HG03039 (cell line): Measurements from ENCODE around the gene ITPR1.

ENCODE experiments used
- ATAC-seq: cut with Tn5 transposase; IDR thresholded peaks from one replicate; pipeline ENCODE4 v1.9.1; 2021; ENCODE audit warnings: mild to moderate bottlenecking, moderate library complexity; ENCODE audit not compliant: unreplicated experiment

ITPR1 gene

DNA sequence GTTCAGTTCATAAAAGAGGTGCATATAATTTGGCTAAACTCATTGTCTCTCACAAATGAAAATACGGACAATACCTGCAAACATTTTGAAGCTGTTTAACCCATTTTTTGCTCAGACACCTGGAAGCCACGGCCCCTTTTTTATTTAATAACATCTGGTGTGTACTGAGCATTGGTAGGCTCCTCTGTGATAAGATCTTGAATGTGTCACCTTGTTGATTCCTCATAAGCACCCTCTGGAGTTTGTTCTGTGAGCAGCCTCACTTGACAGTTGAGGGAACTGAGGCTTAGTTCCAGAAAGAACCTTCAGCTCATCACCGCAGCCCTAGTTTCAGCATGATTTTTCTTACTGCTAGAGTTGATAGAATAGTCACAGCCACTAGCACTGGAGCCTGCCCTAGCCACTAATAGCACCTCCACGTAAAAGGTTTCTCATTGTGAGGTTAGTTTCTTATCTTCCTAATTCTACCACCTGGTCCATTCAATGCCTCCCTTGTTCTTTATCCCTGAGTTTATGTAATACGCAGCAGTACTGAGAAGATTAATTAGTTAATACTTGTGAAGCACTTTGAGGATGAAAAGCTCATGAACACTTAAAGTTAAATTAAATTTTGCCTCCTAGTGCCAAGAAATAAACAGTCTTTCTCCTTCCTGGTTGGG lies 71.9 kb downstream of the ITPR1 start:
- ATAC-seq: no peak

DNA sequence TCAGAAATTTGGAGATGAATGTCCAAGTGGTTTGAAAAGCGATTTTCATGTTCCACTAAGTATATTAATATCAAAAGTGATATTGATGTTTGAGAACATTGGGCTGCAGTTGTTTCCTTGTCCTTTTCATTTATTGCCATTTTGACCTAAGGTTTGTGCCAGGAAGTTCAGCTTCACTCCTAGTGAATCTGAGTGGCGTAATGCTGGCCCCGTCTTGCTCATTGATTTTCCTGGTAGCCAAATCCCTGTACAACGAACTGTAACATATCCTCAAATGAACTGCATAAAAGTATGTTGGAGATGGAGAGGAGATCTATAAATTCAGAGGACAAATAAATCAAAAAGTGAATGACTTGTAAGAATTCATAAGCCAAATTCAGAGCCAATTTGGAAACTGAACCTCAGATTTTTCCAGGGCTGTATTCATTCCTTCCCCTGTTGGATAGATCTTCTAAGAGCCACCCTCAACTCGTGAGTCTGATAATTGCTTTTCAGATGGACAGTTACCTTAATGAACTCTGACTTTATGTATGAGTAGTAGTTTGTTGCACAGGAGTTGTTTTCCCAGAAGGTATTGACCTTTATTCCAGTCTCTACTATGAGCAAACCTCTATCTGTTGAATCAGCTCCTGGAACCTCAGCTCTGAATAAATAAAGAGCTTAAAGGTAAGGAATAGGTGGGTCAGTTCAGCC lies 72.8 kb downstream of the ITPR1 start:
- ATAC-seq: no peak

DNA sequence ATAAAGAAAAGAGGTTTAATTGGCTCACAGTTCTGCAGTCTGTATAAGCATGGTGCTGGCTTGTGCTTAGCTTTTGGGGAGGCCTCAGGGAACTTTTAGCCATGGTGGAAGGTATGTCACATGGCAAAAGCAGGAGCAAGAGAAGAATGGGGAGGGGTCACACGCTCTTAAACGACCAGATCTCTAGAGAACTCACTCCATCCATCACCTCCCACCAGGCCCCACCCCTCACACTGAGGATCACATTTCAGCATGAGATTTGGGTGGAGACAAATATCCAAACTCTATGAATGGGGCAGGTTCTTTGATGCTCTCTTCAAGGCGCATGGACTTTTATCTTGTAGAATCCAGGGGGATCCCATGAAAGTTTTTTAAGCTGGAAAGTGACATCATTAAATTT lies 75.7 kb downstream of the ITPR1 start:
- ATAC-seq: no peak

DNA sequence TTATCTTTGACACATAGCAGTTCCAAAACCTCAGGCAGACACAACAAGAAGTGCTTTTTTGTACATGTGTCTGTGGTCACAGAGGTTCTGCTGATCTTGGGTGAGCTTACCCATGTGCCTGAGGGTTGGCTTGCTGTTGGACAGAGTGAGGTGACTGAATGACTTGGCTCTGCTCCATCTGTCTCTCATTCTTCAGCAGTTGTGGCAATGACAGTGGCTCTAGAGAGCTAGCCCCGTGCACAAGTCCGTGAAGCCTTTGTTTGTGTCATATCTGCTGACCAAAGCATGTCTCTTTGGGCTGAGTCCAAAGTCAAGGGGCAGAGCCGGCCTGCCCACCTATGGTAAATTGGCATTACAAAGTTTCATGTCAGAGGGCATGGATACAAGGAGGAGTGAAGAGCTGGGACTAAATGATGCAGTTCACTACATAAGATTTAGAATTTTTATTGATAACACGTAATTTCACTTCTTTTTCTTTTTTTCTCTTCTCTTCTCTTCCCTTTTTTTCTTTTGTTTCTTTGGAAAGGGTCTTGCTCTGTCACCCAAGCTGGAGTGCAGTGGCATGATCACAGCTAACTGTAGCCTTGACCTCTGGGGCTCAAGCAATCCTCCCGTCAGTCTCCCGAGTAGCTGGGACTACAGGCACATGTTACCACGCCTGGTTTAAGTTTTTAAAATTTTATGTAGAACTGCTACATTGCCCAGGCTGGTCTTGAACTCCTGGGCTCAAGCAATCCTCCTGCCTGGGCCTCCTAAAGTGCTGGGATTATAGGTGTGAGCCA lies 77.9 kb downstream of the ITPR1 start:
- ATAC-seq: no peak

DNA sequence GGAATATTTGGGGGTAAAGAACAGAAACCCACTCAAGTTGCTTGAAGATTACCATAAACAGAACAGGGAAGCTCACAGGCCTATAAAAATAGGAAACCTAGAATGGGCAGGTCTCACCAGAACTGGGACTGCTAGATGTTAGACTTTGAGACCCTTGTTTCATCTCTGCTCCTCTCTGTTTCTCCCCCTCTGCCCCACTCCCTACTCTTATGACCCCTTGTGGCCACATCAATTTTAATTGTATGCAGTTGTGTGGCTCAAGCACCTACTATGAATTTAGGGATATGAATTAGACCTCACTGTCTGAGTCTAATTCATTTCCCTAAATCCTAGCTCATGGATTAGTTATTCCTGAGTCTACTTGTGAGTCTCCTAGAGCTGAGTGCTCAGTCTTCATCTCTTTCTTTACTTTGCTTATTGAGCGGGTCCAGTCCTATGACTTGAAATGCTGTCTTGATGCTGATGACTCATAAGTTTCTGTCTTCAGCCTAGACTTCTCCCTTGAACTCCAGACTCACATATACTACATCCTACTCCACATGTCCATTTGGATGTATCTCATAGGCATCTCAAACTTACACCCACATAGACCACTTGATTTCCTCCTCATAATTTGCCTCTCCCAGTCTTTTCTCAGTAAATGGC lies 78.7 kb downstream of the ITPR1 start:
- ATAC-seq: no peak

DNA sequence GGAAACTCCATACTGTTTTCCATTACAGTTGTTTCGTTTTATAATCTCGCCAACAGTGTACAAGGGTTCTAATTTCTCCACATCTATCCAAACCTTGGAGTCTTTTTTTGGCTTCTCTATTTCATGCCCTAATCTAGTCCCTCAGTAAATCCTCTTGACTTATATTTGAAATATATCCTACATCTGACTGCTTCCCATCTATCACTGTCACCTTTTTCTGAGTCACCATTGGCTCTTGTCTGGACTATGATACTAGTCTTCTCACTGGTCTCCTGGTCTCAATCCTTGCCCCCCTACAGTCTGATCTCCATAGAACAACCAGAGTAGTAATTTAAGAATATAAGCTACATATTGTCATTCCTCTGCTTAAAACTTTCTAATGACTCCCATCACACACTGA lies 80.0 kb downstream of the ITPR1 start:
- ATAC-seq: no peak

DNA sequence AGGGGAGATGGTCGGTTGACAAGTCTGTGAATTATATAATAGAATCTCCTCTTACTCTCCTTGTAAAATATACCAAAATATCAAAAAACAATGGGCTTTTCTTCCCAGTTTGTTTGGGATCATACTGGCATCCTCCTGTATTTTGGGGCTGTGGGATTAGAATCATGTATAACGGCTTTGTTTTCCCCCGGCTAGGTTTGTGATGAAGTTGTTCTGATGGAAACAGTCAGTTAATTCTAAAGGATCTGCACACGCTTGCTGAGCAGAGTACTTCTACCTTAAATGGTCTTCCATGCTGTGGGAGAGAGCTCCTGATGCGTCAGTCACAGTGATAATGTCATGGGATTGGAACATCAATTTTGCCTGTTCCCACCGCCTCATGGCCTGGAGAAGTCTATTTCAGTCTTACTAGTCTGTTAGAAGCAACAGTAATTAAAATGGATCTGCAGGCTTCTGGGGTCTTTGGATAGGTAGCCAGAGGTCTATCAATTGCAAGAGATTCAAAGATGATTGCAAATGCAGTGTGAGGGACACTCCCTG lies 81.3 kb downstream of the ITPR1 start:
- no peak for ATAC-seq

DNA sequence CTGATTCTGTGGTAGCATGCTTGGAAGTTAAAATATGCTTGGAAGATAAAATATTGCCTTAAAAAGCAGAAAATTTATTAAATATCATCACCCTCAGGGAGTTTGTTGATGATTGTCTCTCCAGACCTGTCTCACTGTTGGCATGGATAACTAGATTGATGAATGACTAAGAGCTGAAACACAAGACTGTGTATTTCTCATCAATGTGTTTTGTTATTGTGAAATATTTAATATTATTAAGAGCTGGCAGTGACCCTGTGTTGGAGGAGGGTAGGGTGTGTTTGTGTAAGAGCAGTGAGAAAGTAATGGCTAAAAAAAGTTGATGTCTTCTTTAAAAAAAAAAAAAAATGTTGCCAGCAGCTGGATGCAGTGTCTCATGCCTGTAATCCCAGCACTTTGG lies 82.2 kb downstream of the ITPR1 start:
- no peak for ATAC-seq

DNA sequence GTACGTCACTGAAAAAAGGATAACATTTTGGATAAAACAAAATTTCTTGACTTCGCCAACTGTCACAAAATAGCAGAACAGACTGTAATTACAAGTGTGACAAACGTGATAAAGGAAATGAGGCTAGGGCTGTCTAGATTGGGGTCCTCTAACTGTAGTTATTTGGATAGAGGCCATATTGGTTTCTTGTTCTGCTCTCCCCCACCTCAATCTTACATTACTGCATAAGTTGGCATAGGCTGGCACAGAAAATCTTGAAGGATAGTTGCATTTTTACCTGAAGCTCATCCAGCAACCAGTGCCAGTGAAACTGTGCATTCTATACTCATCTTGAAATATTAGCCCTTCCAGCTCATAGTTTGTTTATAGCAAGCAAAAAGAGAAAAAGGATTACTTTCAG lies 84.6 kb downstream of the ITPR1 start:
- ATAC-seq: no peak

DNA sequence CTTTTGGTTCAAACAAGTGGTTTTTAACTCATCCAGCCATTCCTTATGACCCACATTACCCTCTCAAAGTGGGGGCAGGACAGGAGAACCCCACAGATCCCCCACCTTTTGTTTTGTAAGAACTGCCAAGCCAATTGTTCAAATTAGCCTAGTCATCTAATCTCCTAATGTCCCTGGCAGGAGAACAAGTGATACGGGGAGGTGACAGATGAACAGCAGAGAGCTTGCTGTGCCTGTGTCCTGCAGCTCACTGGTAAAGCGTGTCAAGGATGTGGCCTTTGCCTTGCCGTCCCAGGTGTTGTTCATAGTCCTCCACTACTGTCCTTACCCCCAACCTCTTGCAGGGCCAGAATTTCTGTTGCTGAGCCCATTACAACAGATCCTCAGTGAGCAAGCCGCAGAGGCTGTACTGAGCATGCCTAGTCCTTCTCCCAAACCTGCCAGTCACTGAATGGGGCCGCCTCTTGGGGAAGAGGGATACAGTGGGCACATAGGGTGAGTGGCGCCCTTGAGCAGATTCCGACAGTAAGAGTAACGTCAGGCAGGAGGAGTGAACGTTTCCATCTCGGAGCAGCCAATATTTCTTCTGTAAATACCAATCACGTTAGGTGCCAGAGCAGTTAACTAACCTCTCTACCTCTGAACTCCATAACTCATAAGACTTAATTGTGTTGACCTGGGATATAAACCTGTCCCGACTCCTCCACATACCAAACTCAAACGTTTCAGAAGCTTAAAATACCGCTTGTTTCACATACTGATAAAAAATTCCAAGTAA lies 87.4 kb downstream of the ITPR1 start:
- no peak for ATAC-seq

DNA sequence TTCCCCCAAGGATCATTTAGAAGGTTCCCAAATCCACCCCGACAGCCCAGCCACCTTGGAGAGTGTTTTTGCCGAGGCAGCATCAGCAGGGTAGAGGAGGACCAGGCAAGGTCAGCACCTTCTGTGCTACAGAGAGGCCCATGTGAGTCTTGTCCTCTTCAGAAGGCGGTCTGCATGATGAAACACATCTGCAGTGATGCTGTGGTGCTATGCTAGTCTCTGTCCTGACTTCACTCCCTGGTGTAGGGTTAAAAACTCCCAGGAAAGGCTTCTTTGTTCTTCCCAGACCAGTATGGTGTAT lies 87.9 kb downstream of the ITPR1 start:
- no peak for ATAC-seq

DNA sequence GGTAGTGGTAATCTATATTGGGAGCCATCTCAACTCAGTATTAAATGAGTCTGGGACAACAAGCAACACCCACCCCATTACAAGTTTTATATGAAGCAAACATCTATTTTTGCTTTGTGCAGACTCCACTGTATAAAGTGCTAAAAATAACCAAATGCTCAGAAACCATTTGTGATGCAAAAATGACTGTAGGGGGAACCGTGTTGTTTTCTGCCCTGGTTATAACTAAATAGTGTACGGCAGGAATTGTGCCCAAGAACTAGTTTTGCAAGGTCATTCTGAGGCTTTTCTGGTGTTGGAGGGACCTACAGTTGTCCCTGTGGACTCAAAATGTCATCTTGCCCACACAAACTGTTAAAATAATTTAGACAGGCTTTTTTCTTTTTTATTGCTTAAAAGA lies 88.3 kb downstream of the ITPR1 start:
- no peak for ATAC-seq

DNA sequence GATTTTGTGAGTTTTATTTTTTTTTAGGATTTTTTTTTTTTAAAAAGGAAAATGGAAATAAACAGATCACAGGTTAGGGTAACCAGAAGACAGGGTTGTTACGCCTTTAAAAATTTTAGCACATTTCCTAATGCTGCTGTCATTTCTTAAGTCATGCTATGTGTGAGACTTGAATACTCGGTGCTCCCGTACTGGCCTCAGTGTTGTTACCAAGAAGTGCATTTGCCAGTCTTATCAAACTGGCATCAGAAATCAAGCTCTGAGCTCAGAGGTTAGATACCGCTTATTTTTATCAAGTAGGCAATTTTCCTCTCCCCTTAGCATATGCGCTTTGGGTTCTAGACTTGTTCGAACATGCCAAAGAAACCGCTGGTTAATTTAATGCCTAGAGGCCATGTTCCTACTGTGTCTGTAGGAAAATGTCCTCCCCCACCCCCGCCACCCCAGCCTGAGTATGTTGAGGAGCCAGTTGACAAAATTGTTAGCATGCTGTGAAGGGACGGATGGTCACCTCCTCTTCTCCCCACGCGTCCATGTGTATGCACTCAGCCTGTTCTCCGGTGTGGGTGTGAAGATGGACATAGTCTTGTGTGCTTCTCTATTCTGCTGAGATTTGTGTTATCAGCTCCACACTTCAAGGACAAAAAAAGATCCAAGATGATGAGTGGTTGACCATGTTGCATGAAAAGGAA lies 88.9 kb downstream of the ITPR1 start:
- ATAC-seq: no peak

DNA sequence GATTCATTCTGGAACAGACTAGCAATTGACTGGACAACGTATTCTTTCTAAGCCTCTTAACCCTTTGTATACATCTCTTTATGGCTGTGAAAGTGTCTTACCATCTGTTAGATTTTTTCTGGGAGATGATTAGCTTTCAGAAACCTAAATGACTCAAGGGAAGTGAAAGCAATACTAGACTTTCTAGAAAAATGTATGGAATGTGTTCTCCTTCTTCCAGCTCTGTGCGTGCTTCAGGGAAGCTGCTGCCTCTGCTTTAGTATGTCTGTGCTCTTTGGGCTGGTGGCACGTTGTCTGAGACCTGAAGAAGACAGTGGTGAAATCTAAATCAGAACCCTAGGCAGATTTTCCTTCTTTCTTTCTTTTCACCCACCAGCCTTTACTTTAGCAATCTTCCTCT lies 89.5 kb downstream of the ITPR1 start:
- ATAC-seq: no peak

DNA sequence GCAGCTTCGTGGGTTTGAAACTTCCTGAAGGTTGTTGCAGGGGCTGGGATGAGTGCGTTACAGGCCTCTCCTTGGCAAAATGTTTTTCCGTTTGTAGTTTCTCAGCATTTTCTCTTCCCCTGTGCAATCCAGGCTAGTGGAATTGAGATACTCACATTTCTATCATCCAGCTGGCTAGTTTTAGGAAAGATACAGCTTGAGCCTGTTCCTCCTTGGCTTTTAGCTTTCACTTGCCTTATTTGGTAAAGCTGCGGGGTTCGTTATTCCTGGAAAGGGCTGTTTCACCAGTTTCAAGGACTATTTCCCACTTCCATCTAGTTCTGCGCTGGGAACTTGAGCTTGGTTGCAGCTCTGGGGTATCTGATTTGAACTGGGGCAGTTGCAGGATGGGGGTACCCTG lies 90.3 kb downstream of the ITPR1 start:
- ATAC-seq: no peak

DNA sequence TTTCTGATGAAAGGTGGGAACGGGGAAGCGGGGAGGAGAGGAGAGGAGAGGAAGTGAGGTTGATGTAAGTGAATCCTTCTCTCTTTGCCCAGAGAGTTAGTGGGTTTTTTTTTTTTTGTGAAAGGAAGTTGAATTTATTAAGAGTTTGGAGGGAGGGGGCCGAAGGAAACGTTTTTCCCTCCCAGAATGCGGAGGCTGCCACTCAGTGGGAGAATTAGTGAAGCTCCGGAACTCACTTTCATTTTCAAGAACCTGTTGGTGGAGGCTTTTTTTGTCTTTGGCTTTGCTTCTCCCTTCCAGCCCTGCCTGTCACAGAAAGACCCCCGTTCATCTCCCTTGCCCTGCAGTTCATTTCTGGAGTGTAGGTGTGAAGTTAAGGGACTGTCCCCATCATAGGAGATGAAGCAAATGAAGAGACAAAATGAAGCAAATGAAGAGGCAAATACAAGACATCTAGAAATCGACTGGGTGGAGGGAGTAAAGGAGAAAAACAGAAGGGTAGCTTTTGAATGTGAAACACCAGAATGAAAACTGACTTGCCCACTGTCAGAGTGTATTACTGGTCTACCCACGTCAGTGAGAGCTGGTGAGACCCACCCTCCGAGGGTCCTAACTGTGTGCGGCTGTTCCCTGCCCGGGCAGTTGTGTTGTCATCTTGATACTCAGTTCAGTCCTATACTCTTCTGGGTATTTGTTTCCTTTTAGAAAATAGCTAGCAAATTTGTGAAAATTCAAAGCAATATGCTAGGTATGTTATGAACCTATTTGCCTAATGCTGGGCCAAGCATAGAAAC lies 91.5 kb downstream of the ITPR1 start:
- no peak for ATAC-seq

DNA sequence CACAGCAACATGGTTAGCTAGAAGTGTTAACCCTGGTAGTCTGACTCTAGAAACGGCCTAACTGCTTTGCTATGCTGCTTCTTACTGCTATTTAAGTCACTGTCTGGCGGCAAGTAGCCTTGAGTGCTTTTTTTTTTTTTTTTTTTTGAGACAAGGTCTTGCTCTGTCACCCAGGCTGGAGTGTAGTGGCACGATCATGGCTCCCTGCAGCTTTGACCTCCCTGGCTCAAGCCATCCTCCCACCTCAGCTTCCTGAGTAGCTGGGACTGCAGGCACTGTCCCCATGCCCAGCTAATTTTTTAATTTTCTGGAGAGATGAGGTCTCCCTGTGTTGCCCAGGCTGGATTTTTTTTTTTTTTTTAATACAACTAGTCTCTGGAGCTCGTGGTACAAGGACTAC lies 93.2 kb downstream of the ITPR1 start:
- no peak for ATAC-seq

DNA sequence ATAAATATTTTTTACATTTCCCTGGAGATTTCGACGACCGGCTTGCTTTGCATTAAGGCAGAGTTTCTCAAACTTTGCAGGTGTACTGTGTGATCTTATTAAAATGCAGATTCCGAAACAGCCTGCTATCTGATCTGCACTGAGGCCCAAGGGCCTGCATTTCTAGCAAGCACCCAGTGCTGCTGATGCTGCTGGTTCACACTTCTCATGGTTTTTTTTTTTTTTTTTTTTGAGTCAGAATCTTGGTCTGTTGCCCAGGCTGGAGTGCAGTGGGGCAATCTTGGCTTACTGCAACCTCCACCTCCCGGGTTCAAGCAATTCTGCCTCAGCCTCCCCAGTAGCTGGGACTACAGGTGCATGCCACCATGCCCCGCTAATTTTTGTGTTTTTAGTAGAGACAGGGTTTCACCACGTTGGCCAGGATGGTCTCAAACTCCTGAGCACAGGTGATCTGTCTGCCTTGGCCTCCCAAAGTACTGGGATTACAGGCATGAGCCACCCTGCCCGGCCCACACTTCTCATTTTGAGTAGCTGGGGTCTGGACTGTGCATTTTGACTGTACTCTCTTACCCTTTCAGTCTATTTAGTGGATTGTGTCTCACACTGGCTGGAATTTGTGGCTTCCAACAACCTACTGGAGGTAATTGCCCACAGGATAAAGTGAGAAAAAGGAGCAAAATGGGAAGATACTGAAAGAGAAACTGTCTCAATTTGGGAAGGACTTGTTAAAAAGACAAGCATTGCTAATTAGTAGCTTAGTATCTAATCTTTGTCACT lies 94.1 kb downstream of the ITPR1 start:
- ATAC-seq: peak; percentile 53

DNA sequence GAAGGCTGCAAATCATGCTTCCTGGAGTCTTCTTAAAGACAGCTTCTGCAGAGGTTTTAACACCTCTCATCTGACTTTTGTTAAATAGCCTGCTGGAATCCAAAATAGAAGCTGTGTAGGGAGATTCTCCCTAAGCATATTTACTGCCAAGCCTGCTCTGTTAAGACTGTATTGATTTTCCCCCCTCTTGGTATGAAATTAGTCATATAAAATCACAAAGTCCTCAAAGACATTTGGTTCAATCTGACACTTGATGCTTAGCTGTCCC lies 94.6 kb downstream of the ITPR1 start:
- no peak for ATAC-seq
